ENCODE measurements around the gene PARVB. TPM values are rescaled to one million over a fixed set of nuclear protein-coding genes. Genes with fewer than 3 reads are reported as not detected.

The PARVB gene
- total RNA-seq, 2 donors from 2014 or later: 4.5 to 11.4 TPM

DNA sequence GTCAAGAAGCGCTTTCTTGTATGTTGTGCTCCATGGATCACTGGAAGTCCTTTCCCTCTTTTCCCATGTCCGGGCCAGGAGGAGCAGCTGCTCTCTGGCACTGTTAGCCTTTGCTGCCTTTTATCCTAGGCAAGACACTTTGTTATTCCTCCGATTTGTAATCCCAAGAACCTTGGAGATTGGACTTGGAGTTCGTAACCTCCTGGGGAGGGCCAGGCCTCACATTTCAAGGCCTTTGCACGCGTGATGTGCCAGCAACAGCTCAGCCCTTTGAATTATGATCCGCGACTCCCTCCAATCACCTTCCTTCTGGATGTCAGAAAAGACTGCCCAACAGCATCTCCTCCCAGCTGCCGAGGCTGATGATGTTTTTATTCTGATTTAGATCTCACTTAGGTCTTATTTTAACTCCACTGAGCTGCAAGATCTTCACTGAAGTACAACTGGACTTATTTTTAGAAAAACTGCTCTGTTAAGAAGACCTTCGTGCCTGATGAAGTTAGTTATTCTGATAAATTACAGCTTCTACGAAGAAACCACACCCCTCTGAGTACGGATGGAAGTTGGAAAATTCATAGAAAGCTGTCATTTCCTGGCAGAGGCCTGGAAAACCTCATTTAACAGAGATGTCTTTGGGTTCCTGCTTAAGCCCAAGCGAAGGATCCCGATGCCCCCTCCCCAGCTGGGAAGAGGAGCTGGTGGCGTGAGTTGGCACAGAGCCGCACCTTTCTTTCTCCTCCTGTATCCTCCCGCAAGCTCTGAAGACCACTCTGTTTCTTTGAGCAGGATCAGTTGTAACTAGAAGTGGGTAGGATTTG is 62.4 kb downstream of the PARVB start:
- TF ChIP-seq, protein P1, sequence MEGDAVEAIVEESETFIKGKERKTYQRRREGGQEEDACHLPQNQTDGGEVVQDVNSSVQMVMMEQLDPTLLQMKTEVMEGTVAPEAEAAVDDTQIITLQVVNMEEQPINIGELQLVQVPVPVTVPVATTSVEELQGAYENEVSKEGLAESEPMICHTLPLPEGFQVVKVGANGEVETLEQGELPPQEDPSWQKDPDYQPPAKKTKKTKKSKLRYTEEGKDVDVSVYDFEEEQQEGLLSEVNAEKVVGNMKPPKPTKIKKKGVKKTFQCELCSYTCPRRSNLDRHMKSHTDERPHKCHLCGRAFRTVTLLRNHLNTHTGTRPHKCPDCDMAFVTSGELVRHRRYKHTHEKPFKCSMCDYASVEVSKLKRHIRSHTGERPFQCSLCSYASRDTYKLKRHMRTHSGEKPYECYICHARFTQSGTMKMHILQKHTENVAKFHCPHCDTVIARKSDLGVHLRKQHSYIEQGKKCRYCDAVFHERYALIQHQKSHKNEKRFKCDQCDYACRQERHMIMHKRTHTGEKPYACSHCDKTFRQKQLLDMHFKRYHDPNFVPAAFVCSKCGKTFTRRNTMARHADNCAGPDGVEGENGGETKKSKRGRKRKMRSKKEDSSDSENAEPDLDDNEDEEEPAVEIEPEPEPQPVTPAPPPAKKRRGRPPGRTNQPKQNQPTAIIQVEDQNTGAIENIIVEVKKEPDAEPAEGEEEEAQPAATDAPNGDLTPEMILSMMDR (IDR thresholded peaks at IDR 0.05): no peak
- no peak for DNase-seq
- H3K9ac ChIP-seq (ENCODE audit: low read depth in 2 of 2, low read length in 2 of 2): no peak overlapping the region
- no peaks in the 10 kb centered on the region for H3K27me3 ChIP-seq
- no peaks in the 10 kb centered on the region for H3K36me3 ChIP-seq
- H3K4me1 ChIP-seq: no peaks in the 10 kb centered on the region
- no peak overlapping the region for H3K4me3 ChIP-seq
- intact Hi-C loops (cut with DNase I): no loop called here
- no peak overlapping the region for H3K27ac ChIP-seq
- H3K9me3 ChIP-seq: no peaks in the 10 kb centered on the region

DNA sequence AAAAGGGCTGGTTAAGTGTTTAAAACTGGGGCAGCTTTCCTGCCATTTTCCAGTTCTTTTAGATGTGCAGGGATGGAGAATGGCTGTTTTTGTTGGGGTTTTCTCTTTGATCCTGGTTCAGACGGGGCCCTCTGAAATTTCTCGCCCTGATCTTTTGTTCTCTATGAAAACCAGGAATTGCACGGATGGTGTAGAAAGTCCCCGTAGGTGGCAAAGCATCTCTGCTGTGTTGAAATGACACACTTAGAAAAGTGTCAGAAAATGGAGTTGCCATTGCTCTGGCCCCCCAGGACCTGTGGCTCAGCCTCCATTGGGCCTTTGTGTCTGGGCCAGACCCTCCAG is 63.0 kb downstream of the PARVB start:
- no peak overlapping the region for H3K9ac ChIP-seq (ENCODE audit: low read depth in 2 of 2, low read length in 2 of 2)
- H3K4me3 ChIP-seq: no peak overlapping the region
- no peak for DNase-seq
- no peaks in the 10 kb centered on the region for H3K4me1 ChIP-seq
- H3K27ac ChIP-seq: no peak overlapping the region
- TF ChIP-seq, protein P1 (IDR thresholded peaks at IDR 0.05): no peak
- no peaks in the 10 kb centered on the region for H3K36me3 ChIP-seq
- no peaks in the 10 kb centered on the region for H3K27me3 ChIP-seq
- intact Hi-C loops (cut with DNase I): no loop called here
- no peaks in the 10 kb centered on the region for H3K9me3 ChIP-seq

DNA sequence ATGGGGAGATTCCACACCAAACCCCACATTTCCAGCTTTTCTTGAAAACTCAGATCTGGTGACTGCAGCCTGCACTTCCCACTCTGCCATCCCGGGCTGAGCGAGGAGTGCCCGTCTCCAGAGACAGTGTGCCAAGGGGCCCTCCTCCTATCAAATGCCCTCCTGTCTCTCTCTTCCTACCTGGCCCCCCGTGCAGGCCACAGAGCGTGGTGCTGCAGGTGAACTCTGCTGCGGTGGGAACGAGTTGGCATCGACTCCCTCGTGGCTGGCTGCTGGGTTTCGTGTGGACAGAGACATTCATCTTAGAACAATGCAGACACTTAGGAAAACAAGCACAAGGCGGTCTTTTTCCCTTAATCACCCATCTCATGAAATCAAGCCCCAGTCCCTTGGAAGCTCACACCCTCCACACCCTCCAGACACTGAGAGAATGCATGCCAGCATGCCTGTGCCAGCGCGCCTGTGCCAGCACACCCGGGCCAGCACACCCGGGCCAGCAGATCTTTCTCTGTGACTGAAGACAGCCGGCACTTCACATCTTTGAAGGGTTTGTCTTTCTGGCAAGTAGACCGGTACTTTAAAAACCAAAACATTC is 65.0 kb downstream of the PARVB start:
- Histone ChIP-seq H3K4me1 (no peaks in the 10 kb centered on the region), H3K27me3 (no peaks in the 10 kb centered on the region), H3K4me3 (no peak overlapping the region), H3K27ac (no peak overlapping the region), H3K9ac (ENCODE audit: low read depth in 2 of 2, low read length in 2 of 2) (no peak overlapping the region), H3K9me3 (no peaks in the 10 kb centered on the region), H3K36me3 (no peaks in the 10 kb centered on the region)
- TF ChIP-seq, protein P1 (IDR thresholded peaks at IDR 0.05): no peak
- no peak for DNase-seq
- intact Hi-C loops (cut with DNase I): no loop called here

DNA sequence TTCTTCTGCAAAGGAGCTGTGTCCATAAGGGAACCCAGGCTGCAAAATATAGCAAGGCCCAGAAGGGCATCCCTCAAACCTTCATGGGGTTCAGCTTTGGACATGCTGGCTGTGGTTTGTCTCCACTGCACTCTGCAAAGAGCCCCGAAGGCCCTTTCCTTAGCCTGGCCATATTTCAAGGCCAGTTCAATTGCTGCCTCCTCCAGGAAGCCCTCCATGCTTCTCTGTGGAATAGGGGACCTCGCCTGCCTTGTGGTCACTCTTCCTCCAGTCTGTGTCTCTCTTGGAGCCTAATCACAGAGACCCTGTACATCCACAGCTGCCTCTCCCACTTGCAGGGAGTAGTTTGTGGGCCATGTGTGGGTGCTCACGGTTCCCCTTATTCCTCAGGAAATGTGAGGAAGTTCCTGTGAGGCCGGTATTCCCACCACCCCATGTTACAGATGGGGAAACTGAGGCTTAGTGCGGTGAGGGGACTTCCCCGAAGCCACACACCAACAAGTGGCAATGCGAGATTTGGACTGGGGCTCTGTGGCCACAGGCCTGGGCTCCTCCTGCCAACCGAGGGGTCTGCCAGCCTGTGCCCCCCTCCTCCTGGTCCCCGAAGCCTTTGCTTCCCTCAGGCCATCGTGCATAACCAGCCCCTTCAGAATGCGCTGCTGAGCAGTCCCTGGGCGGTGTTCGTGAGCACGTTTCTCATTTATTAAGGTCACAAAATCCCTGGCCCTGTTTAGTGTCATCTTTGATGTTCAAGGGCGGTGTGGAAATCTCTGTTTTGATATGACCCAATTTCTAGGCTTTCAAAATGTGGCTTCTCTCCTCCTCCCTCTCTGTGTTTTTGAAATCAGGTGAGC is 65.8 kb downstream of the PARVB start:
- intact Hi-C loops (cut with DNase I): no loop called here
- no peaks in the 10 kb centered on the region for H3K36me3 ChIP-seq
- H3K9me3 ChIP-seq: no peaks in the 10 kb centered on the region
- TF ChIP-seq, protein P1 (IDR thresholded peaks at IDR 0.05): no peak
- no peak overlapping the region for H3K27ac ChIP-seq
- no peaks in the 10 kb centered on the region for H3K27me3 ChIP-seq
- H3K9ac ChIP-seq (ENCODE audit: low read depth in 2 of 2, low read length in 2 of 2): no peak overlapping the region
- H3K4me1 ChIP-seq: no peaks in the 10 kb centered on the region
- H3K4me3 ChIP-seq: no peak overlapping the region
- no peak for DNase-seq

DNA sequence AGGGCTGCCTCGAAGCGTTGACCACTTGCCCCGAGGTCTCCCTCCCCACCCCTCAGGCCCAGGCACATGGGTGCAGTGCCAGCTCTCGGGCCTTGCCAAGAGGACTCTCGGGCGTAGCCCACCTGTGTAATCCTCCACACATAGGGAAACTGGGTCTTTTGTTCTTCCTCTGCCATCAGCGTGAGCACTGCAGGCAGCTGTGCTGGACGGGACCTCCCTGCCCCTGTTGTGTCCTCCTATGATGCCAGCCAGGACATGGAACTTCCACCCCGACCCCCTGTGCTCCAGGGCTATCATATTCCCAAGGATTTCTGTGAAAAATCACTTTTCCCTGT is 66.4 kb downstream of the PARVB start:
- Histone ChIP-seq H3K9ac (ENCODE audit: low read depth in 2 of 2, low read length in 2 of 2) (no peak overlapping the region), H3K4me3 (no peak overlapping the region), H3K27ac (no peak overlapping the region), H3K36me3 (no peaks in the 10 kb centered on the region), H3K27me3 (no peaks in the 10 kb centered on the region), H3K9me3 (no peaks in the 10 kb centered on the region), H3K4me1 (no peaks in the 10 kb centered on the region)
- DNase-seq: no peak
- TF ChIP-seq, protein P1 (IDR thresholded peaks at IDR 0.05): no peak
- intact Hi-C loops (cut with DNase I): no loop called here

Data from colonic mucosa (tissue), 4 donors.